Fibroblast of skin of left biceps (primary cell): ENCODE measurements around the gene RREB1.
A peak's percentile ranks its signal among the peaks of the same experiment; 100 is the strongest.

Experiments
- DNase-seq, 2 experiments: peaks; one replicate each; pipeline ENCODE4 v3.0.0-alpha.2; 2013; ENCODE audit warnings: low read depth in 2 of 2

RREB1 gene

GRCh38 chr6:7124636-7125035, 16.9 kb downstream of the RREB1 start:
- DNase-seq = no peak

DNA sequence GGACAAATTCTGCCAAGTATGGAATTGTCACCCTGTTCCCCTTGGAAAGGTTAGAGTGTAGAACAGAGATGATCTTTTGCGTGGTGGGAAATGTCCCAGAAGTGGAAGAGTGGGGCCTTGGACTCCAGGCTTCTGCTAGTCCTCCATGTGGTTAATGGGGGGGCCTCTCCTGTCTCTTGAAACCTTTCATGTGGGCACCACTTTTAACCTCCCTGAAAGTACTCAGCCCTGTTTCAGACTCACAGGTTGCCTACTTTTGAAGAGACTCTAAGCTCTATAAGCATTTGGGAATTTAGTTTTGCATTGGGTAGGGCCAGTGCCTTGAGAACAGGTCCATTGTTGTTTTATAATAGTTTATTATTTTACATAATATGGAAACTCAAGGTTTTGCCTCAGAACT, 17.5 kb downstream of the RREB1 start:
- DNase-seq = no peak

- no peak for DNase-seq
Observed at GRCh38 chr6:7126754-7127153, 19.0 kb downstream of the RREB1 start.

- no peak for DNase-seq
Observed at GRCh38 chr6:7127680-7128079, 19.9 kb downstream of the RREB1 start.

GRCh38 chr6:7129360-7129759, 21.6 kb downstream of the RREB1 start:
- DNase-seq = no peak

DNA sequence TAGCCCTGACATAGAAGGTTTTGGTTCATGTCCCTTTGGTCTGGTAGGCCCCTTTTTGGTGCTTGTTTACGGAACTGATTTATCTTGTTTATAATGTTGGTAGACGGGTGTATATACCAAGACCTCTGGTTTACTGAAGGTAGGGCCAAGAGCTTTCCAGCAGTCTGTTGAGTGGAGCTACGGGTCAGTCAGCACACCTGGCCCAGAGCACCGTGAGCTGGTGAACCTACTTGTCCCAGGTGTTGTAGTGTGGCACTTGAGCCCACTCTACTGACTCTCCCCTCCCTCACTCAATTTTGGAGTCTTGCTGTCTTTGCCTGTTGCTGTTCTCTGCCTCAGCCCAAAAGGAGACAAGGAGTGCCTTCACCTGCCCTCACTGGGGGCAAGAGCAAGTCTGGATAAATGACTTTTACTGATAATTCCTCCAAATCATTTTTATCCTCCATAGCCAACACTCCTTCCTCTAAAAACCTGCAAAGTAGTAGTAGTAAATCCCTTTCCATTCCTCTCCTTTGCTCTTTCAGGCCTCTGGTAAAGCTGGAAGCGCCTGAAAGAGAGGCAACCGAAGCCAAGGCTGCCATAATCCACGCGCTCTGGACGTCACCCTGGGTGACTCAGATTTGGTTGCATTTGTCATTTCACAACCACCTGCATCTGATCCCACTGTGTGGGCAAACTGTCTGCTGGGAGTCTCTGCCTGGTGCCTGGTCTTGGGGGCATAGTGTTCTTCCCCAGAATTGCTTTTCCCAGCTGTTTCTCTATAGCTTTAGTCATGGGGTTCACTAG, 22.2 kb downstream of the RREB1 start:
- DNase-seq = no peak

DNA sequence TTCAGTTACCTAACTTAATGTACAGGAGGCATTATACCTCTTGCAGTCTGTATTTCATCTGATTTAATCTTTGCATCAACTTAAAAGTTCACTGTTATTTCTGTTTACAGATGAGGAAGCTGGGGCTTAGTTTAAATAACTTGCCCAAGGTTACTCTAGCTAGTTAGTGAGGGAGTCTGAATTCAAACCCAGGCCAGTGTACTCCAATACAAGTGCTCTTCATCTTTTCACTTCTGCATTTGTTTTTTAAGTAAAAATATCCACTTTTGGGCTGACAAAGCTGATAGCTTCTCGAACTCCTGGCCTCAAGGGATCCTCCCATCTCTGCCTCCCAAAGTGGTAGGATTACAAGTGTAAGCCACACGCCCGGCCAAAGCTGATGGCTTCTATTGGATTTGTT, 23.6 kb downstream of the RREB1 start:
- DNase-seq = no peak

GRCh38 chr6:7132398-7133035, 24.8 kb downstream of the RREB1 start:
- DNase-seq = no peak

DNA sequence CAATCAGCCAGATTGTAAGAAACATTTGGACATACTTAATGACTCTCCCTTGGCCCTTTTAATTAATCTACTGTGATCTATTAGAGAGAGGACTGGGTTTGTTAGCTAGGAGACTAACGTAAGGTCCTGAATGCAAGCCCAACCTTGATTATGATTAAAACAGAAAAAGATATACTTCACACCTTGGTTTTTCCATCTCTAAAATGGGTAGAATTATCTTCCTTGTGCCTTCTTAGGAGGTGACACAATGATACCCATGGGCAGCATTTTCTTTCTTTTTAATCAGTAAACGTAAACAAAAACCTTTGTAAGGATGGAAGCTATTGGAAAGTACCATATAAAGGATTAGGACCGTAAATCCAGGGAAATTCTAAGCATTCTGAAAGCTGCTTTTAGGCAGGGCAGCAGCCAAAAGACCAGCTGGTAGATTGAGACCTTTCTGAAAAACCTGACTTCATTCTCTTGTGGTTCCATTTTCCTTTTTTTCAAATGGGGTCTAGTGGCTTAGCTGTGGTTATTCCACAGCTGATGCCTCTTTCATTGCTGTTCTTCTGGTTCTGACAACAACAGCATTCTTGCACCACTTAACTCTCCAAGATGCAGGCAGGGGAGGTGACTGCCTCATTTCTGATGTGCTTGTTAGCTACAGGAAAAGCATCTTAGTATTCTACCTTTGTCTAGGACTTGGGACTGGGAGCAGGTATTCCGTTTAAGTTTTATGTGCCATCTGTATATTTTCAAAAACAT, 27.4 kb downstream of the RREB1 start:
- no peak for DNase-seq

- no peak for DNase-seq
Observed at GRCh38 chr6:7135755-7136154, 28.0 kb downstream of the RREB1 start.

- DNase-seq = no peak
Observed at GRCh38 chr6:7136859-7137334, 29.1 kb downstream of the RREB1 start.

DNA sequence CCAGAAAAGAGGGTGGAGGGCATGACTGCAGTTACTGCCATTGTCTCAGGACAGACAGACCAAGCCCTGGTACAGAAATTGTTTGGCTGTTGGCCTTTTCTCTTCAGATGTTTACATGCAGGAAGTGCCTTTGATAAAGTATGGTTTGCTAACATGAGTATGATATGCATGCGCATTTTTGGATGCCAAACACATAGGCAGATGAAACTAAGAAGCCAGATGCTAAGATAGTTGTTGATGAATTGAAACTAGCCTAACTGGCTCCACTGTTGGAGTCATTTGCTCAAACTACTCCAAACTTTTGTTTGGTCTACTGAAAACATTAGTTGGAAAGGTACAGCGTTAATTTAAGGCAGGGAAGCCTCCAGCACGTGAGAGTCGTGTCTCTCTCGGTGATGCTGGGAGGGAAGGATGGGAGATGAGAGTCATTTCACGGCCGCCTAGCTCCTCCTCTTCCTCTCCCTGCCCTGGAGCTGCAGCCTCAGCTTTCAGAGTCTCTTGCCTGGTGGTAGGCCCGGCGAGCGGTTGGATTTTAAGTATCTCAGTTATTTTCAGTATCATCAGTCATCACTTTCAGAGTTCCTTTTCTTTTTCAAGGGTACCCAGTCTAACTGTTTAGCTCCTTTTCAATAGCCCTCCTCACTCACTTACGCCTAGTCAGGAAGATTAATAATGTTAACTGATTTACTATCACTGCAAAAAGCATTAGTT, 29.7 kb downstream of the RREB1 start:
- peak in 1 of 2 experiments; percentile 42 for DNase-seq

- DNase-seq = no peak
Observed at GRCh38 chr6:7138046-7138531, 30.3 kb downstream of the RREB1 start.

DNA sequence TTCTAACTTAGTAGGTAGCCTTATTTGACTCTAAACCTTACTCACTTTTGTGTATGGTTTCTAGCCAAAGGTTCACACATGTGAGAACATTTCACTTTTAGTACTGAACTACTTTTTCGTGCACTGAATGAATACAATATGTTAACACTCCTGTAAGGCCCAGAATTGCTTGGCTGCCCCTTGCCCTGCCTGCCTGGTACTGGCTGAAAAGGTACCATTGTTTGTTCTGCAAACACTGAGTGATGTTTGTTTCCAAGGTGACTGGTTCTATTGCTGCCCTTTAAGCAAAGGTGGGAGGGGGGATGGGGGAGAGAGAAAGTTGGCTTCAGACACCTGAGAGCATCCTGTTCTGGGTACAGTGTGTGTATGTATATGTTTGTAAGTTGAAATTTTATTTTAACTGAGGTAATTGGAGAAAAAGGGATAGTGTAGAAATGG, 31.2 kb downstream of the RREB1 start:
- DNase-seq = no peak

- no peak for DNase-seq
Observed at GRCh38 chr6:7139835-7140470, 32.2 kb downstream of the RREB1 start.

- DNase-seq = peak in 1 of 2 experiments; percentile 22
Observed at GRCh38 chr6:7140631-7141378, 33.0 kb downstream of the RREB1 start.

GRCh38 chr6:7142228-7142801, 34.6 kb downstream of the RREB1 start:
- DNase-seq = no peak

DNA sequence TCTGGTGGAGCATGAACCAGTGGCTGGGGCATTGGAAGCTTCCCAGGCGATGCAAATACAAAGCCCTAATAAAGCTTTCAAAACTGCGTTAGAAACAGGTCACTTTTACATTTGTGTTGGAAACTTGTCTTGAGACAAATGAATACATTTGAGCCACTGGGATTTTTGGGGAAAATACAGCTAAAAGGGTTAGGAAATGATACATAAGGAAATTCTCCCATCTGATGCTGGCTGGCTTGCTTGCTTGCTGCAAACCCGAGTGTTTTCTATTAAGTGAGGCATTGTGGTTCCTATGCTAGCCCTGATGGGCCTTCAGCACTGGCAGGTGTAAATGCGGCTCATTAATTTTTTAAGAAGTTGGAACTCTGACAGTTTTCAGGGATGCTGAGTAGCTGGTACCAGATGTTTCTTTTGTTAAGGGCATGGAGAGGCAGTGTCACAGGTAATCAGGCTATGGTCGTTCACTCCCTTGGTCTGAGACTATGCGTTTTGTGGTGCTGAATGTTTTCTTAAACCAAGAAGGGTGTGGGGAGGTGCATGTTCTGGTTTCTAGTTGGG, 35.2 kb downstream of the RREB1 start:
- no peak for DNase-seq

GRCh38 chr6:7143476-7143974, 35.8 kb downstream of the RREB1 start:
- DNase-seq = no peak
